WERI-Rb-1 (cell line): ENCODE data around the gene GNAT1.
A peak's percentile ranks its signal among the peaks of the same experiment; 100 is the strongest.

ENCODE experiments used
- DNase-seq: peaks from one replicate; pipeline ENCODE4 v3.0.0-alpha.2; 2020
- H3K27ac ChIP-seq: fragments of 250-450 bp; sonication (Bioruptor Pico); 2 replicates; pipeline ENCODE4 v1.5.1; 2020; ENCODE audit warnings: mild to moderate bottlenecking, moderate library complexity
- H3K27me3 ChIP-seq: fragments of 250-450 bp; sonication (Bioruptor Pico); 2 replicates; pipeline ENCODE4 v1.5.1; 2021; ENCODE audit warnings: mild to moderate bottlenecking, low read depth, moderate library complexity; ENCODE audit not compliant: insufficient read depth, severe bottlenecking
- H3K36me3 ChIP-seq: fragments of 250-450 bp; sonication (Bioruptor Pico); 2 replicates; pipeline ENCODE4 v1.5.1; 2020; ENCODE audit warnings: mild to moderate bottlenecking, moderate library complexity
- H3K4me3 ChIP-seq: 2 replicates; pipeline ENCODE4 v1.5.1; 2011; ENCODE audit warnings: low read depth, mild to moderate bottlenecking, control low read depth, low read length
- H3K9me3 ChIP-seq: fragments of 250-450 bp; sonication (Bioruptor Pico); 2 replicates; pipeline ENCODE4 v1.5.1; 2021; ENCODE audit warnings: mild to moderate bottlenecking, moderate library complexity; ENCODE audit not compliant: severe bottlenecking
- CTCF ChIP-seq: IDR thresholded peaks from 2 replicates; pipeline ENCODE4 v1.5.1; 2011; ENCODE audit warnings: low read depth, mild to moderate bottlenecking, control low read depth, inconsistent platforms, low read length

The GNAT1 gene

GRCh38 chr3:50192124-50192523 is 714 bp downstream of the GNAT1 start:
- Histone ChIP-seq H3K4me3 (no peak overlapping the region), H3K9me3 (no peaks in the 10 kb centered on the region), H3K36me3 (peaks cover 17% of the 10 kb centered on the region), H3K27me3 (no peaks in the 10 kb centered on the region), H3K27ac (peak overlapping the region; percentile 24; the same call in 1 of the 2 replicates)
- DNase-seq, result no peak
- TF ChIP-seq CTCF, result no peak

DNA sequence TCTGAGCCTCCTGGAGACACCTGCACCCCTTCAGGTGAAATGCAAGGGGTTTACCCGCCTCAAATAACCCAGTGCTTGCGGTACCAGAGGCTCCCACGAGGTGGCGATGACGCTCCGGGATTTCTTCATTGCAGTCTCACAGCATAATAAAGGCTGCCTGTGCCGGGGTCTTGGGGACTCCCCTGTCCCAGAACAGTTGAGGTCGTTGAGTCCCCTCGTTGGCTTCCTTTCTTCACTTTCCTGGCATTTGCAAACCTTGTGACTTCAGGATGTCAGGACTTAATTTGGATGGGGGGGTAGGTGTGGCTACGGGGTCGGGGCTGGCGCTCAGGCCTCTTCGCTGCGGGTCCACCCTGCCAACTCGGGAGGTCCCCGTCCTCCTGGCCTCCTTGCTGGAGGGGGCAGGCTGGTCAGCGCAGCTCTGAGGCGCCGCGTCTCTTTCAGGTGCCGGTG is 1.3 kb downstream of the GNAT1 start:
- no peaks in the 10 kb centered on the region for H3K9me3 ChIP-seq
- H3K4me3 ChIP-seq, result no peak overlapping the region
- no peak overlapping the region for H3K27ac ChIP-seq
- peaks cover 12% of the 10 kb centered on the region for H3K36me3 ChIP-seq
- TF ChIP-seq CTCF, result peak; percentile 86
- H3K27me3 ChIP-seq, result no peaks in the 10 kb centered on the region
- peak; percentile 85 for DNase-seq

- Histone ChIP-seq H3K9me3 (no peaks in the 10 kb centered on the region), H3K4me3 (no peak overlapping the region), H3K36me3 (peaks cover 9% of the 10 kb centered on the region), H3K27me3 (no peaks in the 10 kb centered on the region), H3K27ac (no peak overlapping the region)
- no peak for DNase-seq
- no peak for TF ChIP-seq CTCF
Observed at GRCh38 chr3:50193286-50193685, 1.9 kb downstream of the GNAT1 start.

DNA sequence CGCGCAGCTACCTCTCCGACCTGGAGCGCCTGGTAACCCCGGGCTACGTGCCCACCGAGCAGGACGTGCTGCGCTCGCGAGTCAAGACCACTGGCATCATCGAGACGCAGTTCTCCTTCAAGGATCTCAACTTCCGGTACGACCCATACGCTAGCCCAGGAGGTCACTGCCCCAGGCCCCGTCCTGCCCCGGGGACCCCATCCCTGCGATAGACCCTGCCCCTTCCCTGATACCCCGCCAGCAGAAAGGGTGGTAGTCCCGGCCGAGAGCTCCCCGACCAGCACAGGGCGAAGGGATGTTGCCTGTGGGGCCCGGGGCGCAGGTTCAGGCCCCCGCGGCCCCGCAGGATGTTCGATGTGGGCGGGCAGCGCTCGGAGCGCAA is 2.3 kb downstream of the GNAT1 start:
- no peak for TF ChIP-seq CTCF
- no peaks in the 10 kb centered on the region for H3K27me3 ChIP-seq
- no peak for DNase-seq
- no peaks in the 10 kb centered on the region for H3K9me3 ChIP-seq
- H3K4me3 ChIP-seq, result no peak overlapping the region
- H3K27ac ChIP-seq, result no peak overlapping the region
- H3K36me3 ChIP-seq, result peaks cover 4% of the 10 kb centered on the region

- no peaks in the 10 kb centered on the region for H3K36me3 ChIP-seq
- no peak overlapping the region for H3K27ac ChIP-seq
- H3K4me3 ChIP-seq, result no peak overlapping the region
- no peaks in the 10 kb centered on the region for H3K27me3 ChIP-seq
- no peaks in the 10 kb centered on the region for H3K9me3 ChIP-seq
- peak; percentile 87 for DNase-seq
- peak; percentile 95 for TF ChIP-seq CTCF
Observed at GRCh38 chr3:50194128-50194902, 2.9 kb downstream of the GNAT1 start.
